Type B pancreatic cell (in vitro differentiated cells): Measurements from ENCODE around the gene ASCC3. TPM values are rescaled to one million over a fixed set of nuclear protein-coding genes. Genes with fewer than 3 reads are reported as not detected.

ENCODE experiments used
- DNase-seq: peaks from one replicate; pipeline ENCODE4 v3.0.0; 2021; ENCODE audit warnings: mixed read lengths; ENCODE audit not compliant: unreplicated experiment; ENCODE audit errors: extremely low spot score
- H3K27ac Mint-ChIP-seq: 2 replicates; pipeline ENCODE4 v1.8.0; 2021; ENCODE audit warnings: mild to moderate bottlenecking, mixed read lengths
- H3K27me3 Mint-ChIP-seq: 2 replicates; pipeline ENCODE4 v1.8.0; 2021; ENCODE audit warnings: mixed read lengths
- H3K36me3 Mint-ChIP-seq: 2 replicates; pipeline ENCODE4 v1.8.0; 2021; ENCODE audit warnings: mixed read lengths
- H3K4me1 Mint-ChIP-seq: one replicate; pipeline ENCODE4 v1.8.0; 2021; ENCODE audit warnings: mixed read lengths; ENCODE audit not compliant: unreplicated experiment
- H3K4me3 Mint-ChIP-seq: 2 replicates; pipeline ENCODE4 v1.8.0; 2021; ENCODE audit warnings: mild to moderate bottlenecking, mixed read lengths
- H3K9me3 Mint-ChIP-seq: 2 replicates; pipeline ENCODE4 v1.8.0; 2021; ENCODE audit warnings: mixed read lengths
- total RNA-seq: library from RNA; stranded (reverse); gene quantifications from 2 replicates; pipeline ENCODE4 v1.2.1, GENCODE V29; 2021; ENCODE audit warnings: low replicate concordance
- TF ChIP-seq, protein P1 (sequence below): fragments of 200-600 bp; sonication (generic); conservative IDR thresholded peaks from 2 replicates; pipeline ENCODE4 v1.5.0; 2021; ENCODE audit warnings: antibody characterized with exemption, mild to moderate bottlenecking

The ASCC3 gene
- total RNA-seq, 1 donor from 2014 or later, result 51.2 TPM

DNA sequence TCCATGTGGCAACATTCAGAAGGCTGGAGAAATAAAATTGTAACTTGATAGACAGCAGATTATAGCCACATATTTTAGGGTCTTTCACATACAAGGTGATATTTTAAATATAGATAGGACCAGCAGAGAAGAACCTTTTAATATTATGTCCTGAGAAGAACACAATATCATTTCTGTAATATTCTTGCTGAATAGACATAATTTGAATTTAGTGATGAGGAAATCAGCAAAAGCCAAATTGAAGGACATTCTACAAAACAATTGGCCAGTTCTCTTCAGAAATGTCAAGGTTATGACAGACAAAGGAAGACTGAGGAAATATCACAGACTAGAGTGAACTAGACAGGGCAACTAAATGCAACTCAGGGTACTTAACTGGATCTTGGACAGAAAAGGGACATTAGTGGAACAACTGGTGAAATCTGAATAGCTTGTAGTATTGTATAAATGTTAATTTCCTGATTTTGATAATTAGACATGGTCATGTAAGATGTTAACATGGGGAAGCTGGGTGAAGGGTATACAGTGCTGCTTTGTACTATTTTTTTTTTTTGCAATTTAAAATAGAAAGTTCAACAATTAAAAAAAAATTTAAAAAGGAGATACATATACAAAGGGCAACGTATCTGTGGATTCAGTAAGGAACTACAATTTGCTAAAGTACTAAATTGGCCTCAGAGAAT, 281.9 kb downstream of the ASCC3 start:
- Mint-ChIP-seq H3K27ac (no peak overlapping the region), H3K36me3 (peaks cover 28% of the 10 kb centered on the region), H3K4me1 (no peaks in the 10 kb centered on the region), H3K9me3 (no peaks in the 10 kb centered on the region), H3K4me3 (no peak overlapping the region), H3K27me3 (no peaks in the 10 kb centered on the region)
- no peak for DNase-seq
- TF ChIP-seq, protein P1, sequence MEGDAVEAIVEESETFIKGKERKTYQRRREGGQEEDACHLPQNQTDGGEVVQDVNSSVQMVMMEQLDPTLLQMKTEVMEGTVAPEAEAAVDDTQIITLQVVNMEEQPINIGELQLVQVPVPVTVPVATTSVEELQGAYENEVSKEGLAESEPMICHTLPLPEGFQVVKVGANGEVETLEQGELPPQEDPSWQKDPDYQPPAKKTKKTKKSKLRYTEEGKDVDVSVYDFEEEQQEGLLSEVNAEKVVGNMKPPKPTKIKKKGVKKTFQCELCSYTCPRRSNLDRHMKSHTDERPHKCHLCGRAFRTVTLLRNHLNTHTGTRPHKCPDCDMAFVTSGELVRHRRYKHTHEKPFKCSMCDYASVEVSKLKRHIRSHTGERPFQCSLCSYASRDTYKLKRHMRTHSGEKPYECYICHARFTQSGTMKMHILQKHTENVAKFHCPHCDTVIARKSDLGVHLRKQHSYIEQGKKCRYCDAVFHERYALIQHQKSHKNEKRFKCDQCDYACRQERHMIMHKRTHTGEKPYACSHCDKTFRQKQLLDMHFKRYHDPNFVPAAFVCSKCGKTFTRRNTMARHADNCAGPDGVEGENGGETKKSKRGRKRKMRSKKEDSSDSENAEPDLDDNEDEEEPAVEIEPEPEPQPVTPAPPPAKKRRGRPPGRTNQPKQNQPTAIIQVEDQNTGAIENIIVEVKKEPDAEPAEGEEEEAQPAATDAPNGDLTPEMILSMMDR, result no peak

DNA sequence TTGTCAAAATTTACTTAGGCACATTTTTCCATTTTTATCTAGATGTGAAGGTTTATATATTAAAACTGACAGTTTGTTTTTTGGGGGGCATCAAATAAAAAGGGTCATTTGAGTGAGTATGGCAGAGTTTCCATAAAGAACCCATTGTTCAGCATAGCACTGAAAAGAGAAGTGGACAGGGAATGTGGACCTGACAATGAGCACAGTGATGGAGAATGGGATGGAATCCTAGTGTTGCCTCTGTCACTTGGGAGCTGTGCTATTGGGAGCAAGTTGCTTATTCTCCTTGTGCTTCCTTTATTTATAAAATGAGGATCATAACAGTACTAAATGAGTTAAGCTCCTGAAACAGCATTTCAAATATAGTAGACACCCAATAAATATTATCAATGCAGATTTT, 285.7 kb downstream of the ASCC3 start:
- H3K27me3 Mint-ChIP-seq, result no peaks in the 10 kb centered on the region
- peaks cover 21% of the 10 kb centered on the region for H3K36me3 Mint-ChIP-seq
- TF ChIP-seq, protein P1, result no peak

DNA sequence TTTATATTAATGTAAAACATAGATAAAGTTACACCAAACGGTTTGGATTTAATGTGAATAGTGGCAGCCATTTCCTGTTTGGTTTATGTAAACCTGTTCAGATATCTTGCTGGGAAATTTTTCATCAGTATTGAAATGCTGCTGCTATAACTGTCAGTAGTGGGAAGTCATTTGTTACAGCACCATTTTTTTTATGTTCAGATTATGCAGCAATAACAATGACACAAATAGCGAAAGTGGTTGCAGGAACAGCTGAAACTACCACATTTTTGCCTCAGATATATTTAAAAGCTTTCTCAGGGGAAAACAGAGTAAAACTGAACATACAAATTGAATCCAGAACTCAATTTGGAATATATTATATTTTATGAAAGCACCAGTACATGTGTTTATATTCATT, 287.6 kb downstream of the ASCC3 start:
- Mint-ChIP-seq H3K4me3 (no peak overlapping the region), H3K9me3 (no peaks in the 10 kb centered on the region), H3K36me3 (peaks cover 24% of the 10 kb centered on the region), H3K27me3 (no peaks in the 10 kb centered on the region), H3K4me1 (peaks cover 9% of the 10 kb centered on the region), H3K27ac (no peak overlapping the region)
- DNase-seq, result no peak
- TF ChIP-seq, protein P1, result no peak

More for the DNA sequence above, 285.7 kb downstream of the ASCC3 start:
- no peak for DNase-seq
- no peak overlapping the region for H3K27ac Mint-ChIP-seq
- peaks cover 9% of the 10 kb centered on the region for H3K4me1 Mint-ChIP-seq
- no peaks in the 10 kb centered on the region for H3K9me3 Mint-ChIP-seq
- no peak overlapping the region for H3K4me3 Mint-ChIP-seq

DNA sequence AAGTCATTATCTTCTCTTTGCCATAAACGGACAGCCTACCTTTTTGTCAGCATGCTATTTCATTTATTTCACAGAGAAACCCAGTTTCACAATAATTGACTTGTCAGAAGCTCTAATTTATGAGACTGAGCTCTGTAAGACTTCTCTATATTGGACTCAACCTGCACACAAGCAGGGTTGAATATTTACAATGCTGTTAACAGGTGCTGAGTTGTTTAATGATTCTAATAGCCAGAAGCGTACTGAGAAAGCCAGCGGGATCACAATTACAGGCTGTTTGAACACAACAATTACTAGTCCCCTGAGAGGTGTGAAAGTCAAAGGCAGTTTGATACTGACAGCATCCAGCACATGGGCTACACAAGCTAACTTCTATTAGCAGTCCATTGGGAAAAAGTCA, 288.2 kb downstream of the ASCC3 start:
- no peaks in the 10 kb centered on the region for H3K9me3 Mint-ChIP-seq
- peaks cover 25% of the 10 kb centered on the region for H3K36me3 Mint-ChIP-seq
- H3K27ac Mint-ChIP-seq, result no peak overlapping the region
- no peaks in the 10 kb centered on the region for H3K27me3 Mint-ChIP-seq
- DNase-seq, result no peak
- peaks cover 9% of the 10 kb centered on the region for H3K4me1 Mint-ChIP-seq
- TF ChIP-seq, protein P1, result no peak
- no peak overlapping the region for H3K4me3 Mint-ChIP-seq

DNA sequence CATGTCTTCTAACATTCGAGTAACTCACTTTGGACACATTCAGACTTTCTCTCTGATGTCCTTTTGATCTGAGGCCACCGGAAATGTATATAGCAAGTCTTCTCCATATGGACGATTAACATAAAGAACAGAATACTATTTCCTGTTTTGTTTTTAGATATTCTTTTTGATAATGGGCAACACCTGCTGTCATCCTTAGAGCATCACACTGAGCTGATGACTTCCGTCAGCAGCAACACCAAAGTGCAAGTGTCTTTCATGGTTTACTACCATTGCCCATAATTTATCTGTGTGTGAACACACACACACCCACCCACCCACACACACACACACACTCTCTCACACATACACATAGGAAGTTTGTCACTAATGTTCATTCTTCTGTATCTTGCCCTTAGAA, 303.7 kb downstream of the ASCC3 start:
- no peak overlapping the region for H3K27ac Mint-ChIP-seq

More for the DNA sequence above, 303.7 kb downstream of the ASCC3 start:
- Mint-ChIP-seq H3K4me3 (no peak overlapping the region), H3K4me1 (no peaks in the 10 kb centered on the region), H3K36me3 (peaks cover 7% of the 10 kb centered on the region), H3K9me3 (peaks cover 7% of the 10 kb centered on the region), H3K27me3 (no peaks in the 10 kb centered on the region)
- no peak for DNase-seq
- TF ChIP-seq, protein P1, result no peak
